Measurements from ENCODE around the gene CMIP.

CMIP gene

GRCh38 chr16:81719993-81720392 lies 275.4 kb downstream of the CMIP start:
- no peaks in the 10 kb centered on the region for H3K36me3 ChIP-seq (ENCODE audit: control insufficient read depth in 1 of 2, insufficient read depth in 2 of 2, low read length in 2 of 2)

GRCh38 chr16:81720973-81721906 lies 276.6 kb downstream of the CMIP start:
- H3K27ac ChIP-seq (ENCODE audit: low read length) = no peak overlapping the region
- H3K27me3 ChIP-seq (ENCODE audit: low read depth, low read length) = no peaks in the 10 kb centered on the region
- H3K4me1 ChIP-seq (ENCODE audit: control insufficient read depth in 1 of 2, insufficient read depth in 2 of 2, low read length in 2 of 2) = no peaks in the 10 kb centered on the region
- no peaks in the 10 kb centered on the region for H3K9me3 ChIP-seq (ENCODE audit: control insufficient read depth in 1 of 2, low read length in 2 of 2)
- no peak overlapping the region for H3K4me3 ChIP-seq (ENCODE audit: low read depth in 1 of 2, low read length in 2 of 2)
- no peaks in the 10 kb centered on the region for H3K36me3 ChIP-seq (ENCODE audit: control insufficient read depth in 1 of 2, insufficient read depth in 2 of 2, low read length in 2 of 2)

More at GRCh38 chr16:81719993-81720392, 275.4 kb downstream of the CMIP start:
- Histone ChIP-seq H3K4me1 (ENCODE audit: control insufficient read depth in 1 of 2, insufficient read depth in 2 of 2, low read length in 2 of 2) (no peaks in the 10 kb centered on the region), H3K27ac (ENCODE audit: low read length) (no peak overlapping the region), H3K4me3 (ENCODE audit: low read depth in 1 of 2, low read length in 2 of 2) (no peak overlapping the region), H3K9me3 (ENCODE audit: control insufficient read depth in 1 of 2, low read length in 2 of 2) (no peaks in the 10 kb centered on the region), H3K27me3 (ENCODE audit: low read depth, low read length) (no peaks in the 10 kb centered on the region)

DNA sequence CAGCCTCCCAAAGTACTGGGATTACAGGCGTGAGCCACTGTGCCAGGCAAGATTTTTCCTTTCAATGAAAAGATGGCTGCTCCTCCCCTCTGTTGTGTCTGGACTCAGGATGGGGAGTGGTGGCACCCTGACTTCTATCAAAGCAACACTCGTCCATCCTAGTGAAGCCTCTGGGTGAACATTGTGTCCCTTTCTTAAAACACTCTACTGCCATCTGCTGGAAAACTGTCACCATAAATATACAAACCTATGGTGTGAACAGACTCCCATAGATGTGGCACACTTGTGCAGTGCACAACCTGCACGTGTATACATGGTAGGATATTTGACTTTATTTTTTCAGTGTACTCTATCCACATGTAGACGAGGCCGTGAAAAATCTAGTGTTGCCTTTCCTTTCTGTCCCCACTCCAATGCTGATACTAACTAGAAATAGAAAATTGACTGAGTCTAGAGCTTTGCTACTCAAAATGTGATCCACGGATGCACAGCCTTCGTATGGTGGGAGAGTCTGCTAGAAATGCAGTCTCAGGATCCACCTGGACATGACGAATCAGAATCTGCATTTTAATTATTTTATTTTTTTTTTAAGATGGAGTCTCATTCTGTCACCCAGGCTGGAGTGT lies 278.6 kb downstream of the CMIP start:
- Histone ChIP-seq H3K9me3 (ENCODE audit: control insufficient read depth in 1 of 2, low read length in 2 of 2) (no peaks in the 10 kb centered on the region), H3K4me3 (ENCODE audit: low read depth in 1 of 2, low read length in 2 of 2) (no peak overlapping the region), H3K36me3 (ENCODE audit: control insufficient read depth in 1 of 2, insufficient read depth in 2 of 2, low read length in 2 of 2) (no peaks in the 10 kb centered on the region), H3K27me3 (ENCODE audit: low read depth, low read length) (no peaks in the 10 kb centered on the region), H3K27ac (ENCODE audit: low read length) (no peak overlapping the region), H3K4me1 (ENCODE audit: control insufficient read depth in 1 of 2, insufficient read depth in 2 of 2, low read length in 2 of 2) (no peaks in the 10 kb centered on the region)

GRCh38 chr16:81728435-81728834 lies 283.8 kb downstream of the CMIP start:
- H3K27ac ChIP-seq (ENCODE audit: low read length) = no peak overlapping the region
- peaks cover 0 to 6% of the 10 kb centered on the region in 2 donors for H3K4me1 ChIP-seq (ENCODE audit: control insufficient read depth in 1 of 2, insufficient read depth in 2 of 2, low read length in 2 of 2)
- H3K36me3 ChIP-seq (ENCODE audit: control insufficient read depth in 1 of 2, insufficient read depth in 2 of 2, low read length in 2 of 2) = no peaks in the 10 kb centered on the region
- H3K27me3 ChIP-seq (ENCODE audit: low read depth, low read length) = no peaks in the 10 kb centered on the region
- no peaks in the 10 kb centered on the region for H3K9me3 ChIP-seq (ENCODE audit: control insufficient read depth in 1 of 2, low read length in 2 of 2)
- H3K4me3 ChIP-seq (ENCODE audit: low read depth in 1 of 2, low read length in 2 of 2) = no peak overlapping the region

DNA sequence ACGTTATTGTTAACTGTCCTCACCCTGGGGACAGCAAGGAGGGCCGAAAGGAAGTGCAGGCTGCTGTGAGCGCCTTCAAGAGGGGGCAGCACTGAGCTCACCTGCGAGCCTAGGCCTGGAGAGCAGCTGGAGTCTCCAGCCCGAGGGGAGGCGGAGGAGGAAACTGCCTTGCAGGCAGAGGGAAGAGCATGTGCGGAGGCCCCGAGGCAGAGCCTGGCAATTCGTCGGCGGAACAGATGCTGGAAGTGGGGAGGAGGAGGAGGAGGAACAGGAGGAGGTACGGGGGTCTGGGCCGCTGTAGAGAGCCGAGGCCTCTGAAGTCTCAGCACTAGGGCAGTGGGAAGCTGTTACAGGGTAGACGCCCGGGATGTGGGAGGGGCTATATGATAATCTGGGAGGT lies 284.8 kb downstream of the CMIP start:
- Histone ChIP-seq H3K9me3 (ENCODE audit: control insufficient read depth in 1 of 2, low read length in 2 of 2) (no peaks in the 10 kb centered on the region), H3K4me3 (ENCODE audit: low read depth in 1 of 2, low read length in 2 of 2) (no peak overlapping the region), H3K27me3 (ENCODE audit: low read depth, low read length) (no peaks in the 10 kb centered on the region), H3K36me3 (ENCODE audit: control insufficient read depth in 1 of 2, insufficient read depth in 2 of 2, low read length in 2 of 2) (no peaks in the 10 kb centered on the region), H3K4me1 (ENCODE audit: control insufficient read depth in 1 of 2, insufficient read depth in 2 of 2, low read length in 2 of 2) (peaks cover 0 to 6% of the 10 kb centered on the region in 2 donors), H3K27ac (ENCODE audit: low read length) (no peak overlapping the region)

DNA sequence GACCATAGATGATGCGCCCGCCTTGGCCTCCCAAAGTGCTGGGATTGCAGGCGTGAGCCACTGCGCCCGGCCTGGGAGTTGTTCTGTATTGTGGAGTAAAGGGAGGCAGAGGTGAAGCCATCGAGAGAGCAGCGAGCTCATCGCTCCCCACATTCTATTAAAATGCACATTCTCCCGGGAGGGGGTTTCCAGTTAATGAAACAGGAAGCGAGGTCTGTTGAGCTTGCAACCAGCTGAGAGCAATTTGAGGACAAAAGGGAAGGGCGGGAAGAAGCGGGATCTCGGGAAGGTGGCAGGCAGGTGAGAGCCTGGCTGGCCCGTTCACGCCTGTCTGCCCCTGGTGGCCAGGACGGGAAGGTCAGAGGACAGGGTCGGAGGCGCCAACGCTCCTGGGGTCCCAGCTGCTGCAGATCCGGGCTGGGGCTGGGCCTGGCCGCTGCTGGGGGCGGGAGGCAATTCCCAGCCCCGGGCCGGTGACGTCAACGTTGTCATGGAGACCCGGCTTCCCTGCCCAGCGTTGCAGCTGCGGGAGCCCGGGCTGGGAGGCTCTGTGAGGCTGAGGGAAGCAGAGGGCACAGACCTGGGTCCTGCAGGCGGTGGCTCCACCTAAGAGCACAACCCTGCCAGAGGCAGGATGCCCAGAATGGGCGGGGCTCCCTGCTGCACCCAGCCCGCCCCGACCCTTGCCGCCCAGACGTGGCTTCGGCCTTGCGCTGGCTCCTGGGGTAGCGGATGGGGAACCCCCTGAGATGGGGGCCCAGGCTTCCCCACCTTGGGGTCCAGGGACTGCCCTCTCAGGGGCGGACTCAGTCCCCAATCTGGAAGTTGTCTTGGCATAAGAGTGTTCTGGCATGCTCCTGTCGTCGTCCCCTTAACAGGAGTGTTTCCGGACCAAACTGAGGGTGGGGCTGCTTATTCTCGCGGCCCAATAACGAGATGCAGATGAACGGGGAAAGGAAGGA lies 285.8 kb downstream of the CMIP start:
- H3K4me3 ChIP-seq (ENCODE audit: low read depth in 1 of 2, low read length in 2 of 2) = peak overlapping the region; percentile 55 to 60
- H3K36me3 ChIP-seq (ENCODE audit: control insufficient read depth in 1 of 2, insufficient read depth in 2 of 2, low read length in 2 of 2) = no peaks in the 10 kb centered on the region
- H3K27me3 ChIP-seq (ENCODE audit: low read depth, low read length) = no peaks in the 10 kb centered on the region
- H3K4me1 ChIP-seq (ENCODE audit: control insufficient read depth in 1 of 2, insufficient read depth in 2 of 2, low read length in 2 of 2) = peaks cover 0 to 6% of the 10 kb centered on the region in 2 donors
- no peaks in the 10 kb centered on the region for H3K9me3 ChIP-seq (ENCODE audit: control insufficient read depth in 1 of 2, low read length in 2 of 2)
- H3K27ac ChIP-seq (ENCODE audit: low read length) = no peak overlapping the region

DNA sequence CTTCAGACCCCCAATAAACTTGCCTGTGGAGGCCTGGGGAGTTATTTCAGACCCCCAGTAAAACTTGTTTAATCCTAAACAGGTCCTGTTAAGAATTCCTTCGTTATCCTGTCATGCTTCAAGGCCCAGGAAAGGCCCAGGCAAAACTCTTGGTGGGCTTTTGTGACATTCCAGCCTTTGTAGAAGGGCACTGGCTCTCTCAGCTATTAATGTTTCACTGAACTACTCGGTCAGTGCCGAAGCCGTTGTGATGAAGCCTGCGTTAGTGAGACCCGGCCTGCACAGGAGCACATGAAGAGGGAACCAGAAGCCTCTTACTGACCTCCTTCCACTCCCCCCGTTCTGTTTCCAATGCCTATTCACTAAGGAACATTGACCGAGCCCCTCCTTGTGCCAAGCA lies 287.0 kb downstream of the CMIP start:
- no peak overlapping the region for H3K27ac ChIP-seq (ENCODE audit: low read length)
- no peaks in the 10 kb centered on the region for H3K27me3 ChIP-seq (ENCODE audit: low read depth, low read length)
- H3K4me3 ChIP-seq (ENCODE audit: low read depth in 1 of 2, low read length in 2 of 2) = no peak overlapping the region
- H3K36me3 ChIP-seq (ENCODE audit: control insufficient read depth in 1 of 2, insufficient read depth in 2 of 2, low read length in 2 of 2) = no peaks in the 10 kb centered on the region
- no peaks in the 10 kb centered on the region for H3K9me3 ChIP-seq (ENCODE audit: control insufficient read depth in 1 of 2, low read length in 2 of 2)
- peaks cover 0 to 6% of the 10 kb centered on the region in 2 donors for H3K4me1 ChIP-seq (ENCODE audit: control insufficient read depth in 1 of 2, insufficient read depth in 2 of 2, low read length in 2 of 2)

- Histone ChIP-seq H3K4me3 (ENCODE audit: low read depth in 1 of 2, low read length in 2 of 2) (no peak overlapping the region), H3K27ac (ENCODE audit: low read length) (no peak overlapping the region), H3K9me3 (ENCODE audit: control insufficient read depth in 1 of 2, low read length in 2 of 2) (no peaks in the 10 kb centered on the region), H3K4me1 (ENCODE audit: control insufficient read depth in 1 of 2, insufficient read depth in 2 of 2, low read length in 2 of 2) (peaks cover 0 to 6% of the 10 kb centered on the region in 2 donors), H3K36me3 (ENCODE audit: control insufficient read depth in 1 of 2, insufficient read depth in 2 of 2, low read length in 2 of 2) (no peaks in the 10 kb centered on the region), H3K27me3 (ENCODE audit: low read depth, low read length) (no peaks in the 10 kb centered on the region)
These were observed 288.1 kb downstream of the CMIP start for GRCh38 chr16:81732699-81733098.

DNA sequence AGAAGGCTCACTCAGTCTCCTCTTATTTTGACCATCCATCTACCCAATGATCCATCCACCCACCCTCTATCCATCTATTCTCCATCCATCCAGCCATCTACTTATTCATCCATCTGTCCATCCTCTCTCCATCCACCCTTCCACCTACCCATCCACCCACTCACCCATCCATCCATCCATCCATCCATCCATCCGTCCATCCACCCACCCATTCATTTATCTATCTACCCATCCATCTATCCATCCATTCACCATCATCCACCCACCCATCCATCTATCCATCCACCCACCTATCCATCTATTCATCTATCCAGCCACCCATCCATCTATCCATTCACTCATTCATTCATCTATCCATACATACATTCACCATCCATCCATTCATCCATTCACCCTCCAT lies 288.7 kb downstream of the CMIP start:
- Histone ChIP-seq H3K4me3 (ENCODE audit: low read depth in 1 of 2, low read length in 2 of 2) (no peak overlapping the region), H3K4me1 (ENCODE audit: control insufficient read depth in 1 of 2, insufficient read depth in 2 of 2, low read length in 2 of 2) (peaks cover 0 to 12% of the 10 kb centered on the region in 2 donors), H3K27me3 (ENCODE audit: low read depth, low read length) (no peaks in the 10 kb centered on the region), H3K36me3 (ENCODE audit: control insufficient read depth in 1 of 2, insufficient read depth in 2 of 2, low read length in 2 of 2) (no peaks in the 10 kb centered on the region), H3K27ac (ENCODE audit: low read length) (no peak overlapping the region), H3K9me3 (ENCODE audit: control insufficient read depth in 1 of 2, low read length in 2 of 2) (no peaks in the 10 kb centered on the region)

DNA sequence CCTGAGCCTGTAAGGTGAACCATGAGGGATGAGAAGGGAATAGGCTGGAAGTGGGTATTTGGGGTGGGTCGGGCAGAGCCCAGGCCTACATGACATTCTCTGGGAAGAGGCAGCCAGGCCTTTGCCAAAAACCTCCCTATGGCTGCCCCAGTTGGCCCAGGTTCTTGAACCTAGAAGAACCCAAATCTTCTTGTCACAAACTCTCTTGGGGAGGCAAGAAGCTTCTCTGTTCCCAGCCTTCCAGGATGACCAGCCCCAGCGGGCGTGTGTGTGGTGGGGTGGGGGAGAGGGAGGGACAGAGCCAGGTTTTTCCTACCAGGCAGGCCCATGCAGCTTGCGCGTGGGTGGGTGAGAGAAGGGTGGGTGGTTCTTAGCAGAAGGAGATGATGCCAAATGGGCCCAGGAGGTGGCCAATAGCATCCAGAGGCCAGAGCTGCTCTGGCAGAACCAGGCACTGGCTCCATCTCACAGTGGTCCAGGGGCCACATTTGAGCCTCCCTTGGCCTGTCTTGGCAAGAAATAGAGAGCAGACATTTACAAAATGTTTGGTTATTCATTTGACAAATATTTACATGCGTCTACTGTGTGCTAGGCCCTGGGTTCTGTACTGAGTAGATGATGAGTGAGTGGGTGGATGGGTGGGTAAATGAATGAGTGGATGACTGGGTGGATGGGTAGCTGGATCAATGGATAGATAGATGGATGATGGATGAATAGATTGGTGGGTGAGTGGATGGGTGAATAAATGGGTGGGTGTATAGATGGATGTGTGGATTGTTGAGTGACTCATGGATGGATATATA lies 290.2 kb downstream of the CMIP start:
- no peaks in the 10 kb centered on the region for H3K9me3 ChIP-seq (ENCODE audit: control insufficient read depth in 1 of 2, low read length in 2 of 2)
- no peaks in the 10 kb centered on the region for H3K27me3 ChIP-seq (ENCODE audit: low read depth, low read length)
- H3K4me3 ChIP-seq (ENCODE audit: low read depth in 1 of 2, low read length in 2 of 2) = no peak overlapping the region
- peaks cover 0 to 14% of the 10 kb centered on the region in 2 donors for H3K4me1 ChIP-seq (ENCODE audit: control insufficient read depth in 1 of 2, insufficient read depth in 2 of 2, low read length in 2 of 2)
- H3K36me3 ChIP-seq (ENCODE audit: control insufficient read depth in 1 of 2, insufficient read depth in 2 of 2, low read length in 2 of 2) = no peaks in the 10 kb centered on the region
- H3K27ac ChIP-seq (ENCODE audit: low read length) = no peak overlapping the region

Measured in muscle layer of duodenum (tissue), 2 donors.